Measurements from ENCODE around the gene CRACDL.

Gene CRACDL

GRCh38 chr2:98802344-98802743 lies 133.7 kb downstream of the CRACDL start:
- TF ChIP-seq TEAD4 (IDR thresholded peaks at IDR 0.05) (no peak), ZBTB7A (IDR thresholded peaks at IDR 0.05; ENCODE audit: low read depth) (no peak), FOXM1 (IDR thresholded peaks at IDR 0.05; ENCODE audit: borderline replicate concordance, low read depth) (no peak), REST (IDR thresholded peaks at IDR 0.05; ENCODE audit: low read depth) (no peak), YY1 (IDR thresholded peaks at IDR 0.05; ENCODE audit: low read depth) (no peak), MAX (IDR thresholded peaks at IDR 0.05) (no peak), CREB1 (IDR thresholded peaks at IDR 0.05; ENCODE audit: low read depth) (no peak), EP300 (IDR thresholded peaks at IDR 0.05; ENCODE audit: borderline replicate concordance) (no peak)

GRCh38 chr2:98801921-98802321 lies 134.1 kb downstream of the CRACDL start:
- TF ChIP-seq CEBPB (IDR thresholded peaks at IDR 0.05) (no peak), EP300 (IDR thresholded peaks at IDR 0.05; ENCODE audit: borderline replicate concordance) (no peak), REST (IDR thresholded peaks at IDR 0.05; ENCODE audit: low read depth) (no peak), TEAD4 (IDR thresholded peaks at IDR 0.05) (no peak), YY1 (IDR thresholded peaks at IDR 0.05; ENCODE audit: low read depth) (no peak), NFIC (IDR thresholded peaks at IDR 0.05) (no peak), CREB1 (IDR thresholded peaks at IDR 0.05; ENCODE audit: low read depth) (no peak), TAF1 (IDR thresholded peaks at IDR 0.05; ENCODE audit: low read depth) (no peak), FOXM1 (IDR thresholded peaks at IDR 0.05; ENCODE audit: borderline replicate concordance, low read depth) (no peak), EGR1 (IDR thresholded peaks at IDR 0.05) (no peak), MAX (IDR thresholded peaks at IDR 0.05) (no peak), ZBTB7A (IDR thresholded peaks at IDR 0.05; ENCODE audit: low read depth) (no peak), RAD21 (IDR thresholded peaks at IDR 0.05; ENCODE audit: low read depth) (no peak), TCF12 (IDR thresholded peaks at IDR 0.05; ENCODE audit: low read depth) (no peak), USF1 (IDR thresholded peaks at IDR 0.05) (no peak)

GRCh38 chr2:98801286-98801685 lies 134.7 kb downstream of the CRACDL start:
- TF ChIP-seq EP300 (IDR thresholded peaks at IDR 0.05; ENCODE audit: borderline replicate concordance) (no peak), TCF12 (IDR thresholded peaks at IDR 0.05; ENCODE audit: low read depth) (no peak), TAF1 (IDR thresholded peaks at IDR 0.05; ENCODE audit: low read depth) (no peak), ZBTB7A (IDR thresholded peaks at IDR 0.05; ENCODE audit: low read depth) (no peak), TEAD4 (IDR thresholded peaks at IDR 0.05) (no peak), YY1 (IDR thresholded peaks at IDR 0.05; ENCODE audit: low read depth) (no peak), REST (IDR thresholded peaks at IDR 0.05; ENCODE audit: low read depth) (no peak), NFIC (IDR thresholded peaks at IDR 0.05) (no peak), CEBPB (IDR thresholded peaks at IDR 0.05) (no peak), RAD21 (IDR thresholded peaks at IDR 0.05; ENCODE audit: low read depth) (no peak), EGR1 (IDR thresholded peaks at IDR 0.05) (no peak), MAX (IDR thresholded peaks at IDR 0.05) (no peak), FOXM1 (IDR thresholded peaks at IDR 0.05; ENCODE audit: borderline replicate concordance, low read depth) (no peak), CREB1 (IDR thresholded peaks at IDR 0.05; ENCODE audit: low read depth) (no peak), USF1 (IDR thresholded peaks at IDR 0.05) (no peak)

GRCh38 chr2:98800330-98801064 lies 135.5 kb downstream of the CRACDL start:
- TF ChIP-seq CREB1 (IDR thresholded peaks at IDR 0.05; ENCODE audit: low read depth) = no peak
